K562 (cell line): Measurements from ENCODE around the gene SEC63. TPM values are rescaled to one million over a fixed set of nuclear protein-coding genes. Genes with fewer than 3 reads are reported as not detected.

Experiments used
- ATAC-seq: fragments of 200-7000 bp; cut with Tn5 transposase; 3 replicates; pipeline ENCODE4 v1.9.1; 2020; ENCODE audit warnings: moderate library complexity
- BruUV-seq: library from RNA; stranded (reverse); fragments of 400-500 nt; replicated peaks from 2 replicates; lab custom pipeline; 2021; lab: Mats Ljungman, UMichigan
- CTCF ChIA-PET: fragments of 300-600 bp; formaldehyde crosslinking; extraction: SDS; loops from one replicate; lab custom pipeline; 2021; ENCODE audit warnings: low intra/inter-chr PET ratio; lab: Yijun Ruan, JAX
- POLR2A ChIA-PET: fragments of 300-600, 350-650 bp; sonication (Branson Sonifier 250); formaldehyde crosslinking; extraction: SDS; loops from one replicate; lab custom pipeline; 2021; ENCODE audit warnings: antibody characterized with exemption, inconsistent platforms; lab: Yijun Ruan, JAX
- DNase-seq, 4 experiments: peaks; one replicate each; pipeline versions ENCODE4 v3.0.0 to v3.0.0-alpha.2; 2011 to 2018; ENCODE audit warnings: low spot score in 3 of 4, mixed read lengths in 3 of 4; ENCODE audit errors: extremely low read depth in 1 of 4
- FAIRE-seq: peaks from 2 replicates; lab custom pipeline; 2011; peaks lifted over from hg19 to GRCh38; lab: Jason Lieb, UNC
- H2AFZ ChIP-seq: 2 replicates; pipeline ENCODE4 v1.6.0; 2011; ENCODE audit warnings: low read depth, low read length, control low read depth, inconsistent platforms
- H3K27ac ChIP-seq: fragments of 200-600 bp; 3 replicates; pipeline ENCODE4 v1.8.0; 2011; ENCODE audit warnings: low read depth, mild to moderate bottlenecking, control low read depth, inconsistent platforms, low read length, moderate library complexity, mixed read lengths; ENCODE audit errors: extremely low read depth
- H3K27me3 ChIP-seq, 2 experiments: fragments of 300-600 bp in 1 of 2; 2 replicates in 1 of 2; 3 replicates in 1 of 2; pipeline versions ENCODE4 v1.6.0 to v1.8.0; 2011; ENCODE audit warnings: inconsistent platforms in 2 of 2, low read length in 2 of 2, mild to moderate bottlenecking in 1 of 2, mixed read lengths in 1 of 2, moderate library complexity in 1 of 2; ENCODE audit not compliant: control insufficient read depth in 2 of 2, insufficient read depth in 2 of 2
- H3K36me3 ChIP-seq: fragments of 300-600 bp; 3 replicates; pipeline ENCODE4 v1.8.0; 2011; ENCODE audit warnings: mild to moderate bottlenecking, low read length, inconsistent platforms; ENCODE audit not compliant: control insufficient read depth, insufficient read depth
- H3K4me1 ChIP-seq, 2 experiments: fragments of 200-600 bp in 1 of 2; replicated peaks in 1 of 2; 2 replicates in 1 of 2; 3 replicates in 1 of 2; pipeline versions ENCODE4 v1.5.1 to v1.8.0; 2011; ENCODE audit warnings: inconsistent platforms in 2 of 2, low read length in 2 of 2, mild to moderate bottlenecking in 1 of 2, mixed read lengths in 1 of 2, moderate library complexity in 1 of 2; ENCODE audit not compliant: control insufficient read depth in 2 of 2, insufficient read depth in 2 of 2
- H3K4me2 ChIP-seq: 2 replicates; pipeline ENCODE4 v1.6.1; 2011; ENCODE audit warnings: low read length, control low read depth, inconsistent platforms, mixed read lengths; ENCODE audit not compliant: insufficient read depth
- H3K4me3 ChIP-seq: fragments of 200-600 bp; sonication (generic), shearing (Covaris generic); 2 replicates; pipeline ENCODE4 v1.5.1; 2016; ENCODE audit warnings: control low read depth, inconsistent platforms
- H3K79me2 ChIP-seq: fragments of 200-600 bp; 3 replicates; pipeline ENCODE4 v1.8.0; 2011; ENCODE audit warnings: low read length, inconsistent platforms; ENCODE audit not compliant: control insufficient read depth, insufficient read depth
- H3K9ac ChIP-seq, 2 experiments: 2 replicates each; pipeline versions ENCODE4 v1.6.0 to v1.6.1; 2011; ENCODE audit warnings: low read depth in 2 of 2, low read length in 2 of 2, control low read depth in 1 of 2, inconsistent platforms in 1 of 2, mild to moderate bottlenecking in 1 of 2, mixed read lengths in 1 of 2; ENCODE audit not compliant: insufficient read depth in 1 of 2
- H3K9me1 ChIP-seq: one replicate; pipeline ENCODE4 v1.6.0; 2011; ENCODE audit warnings: inconsistent platforms, mild to moderate bottlenecking, low read length, moderate library complexity; ENCODE audit not compliant: control insufficient read depth, insufficient read depth
- H3K9me3 ChIP-seq: replicated peaks from 2 replicates; pipeline ENCODE4 v1.5.1; 2011; ENCODE audit warnings: low read depth, low read length, inconsistent platforms; ENCODE audit not compliant: control insufficient read depth, insufficient read depth
- H4K20me1 ChIP-seq: replicated peaks from 2 replicates; pipeline ENCODE4 v1.6.1; 2011; ENCODE audit warnings: low read length, inconsistent platforms, mixed read lengths; ENCODE audit not compliant: control insufficient read depth, insufficient read depth
- TARDBP ChIP-seq: fragments of 450-650 bp; IDR thresholded peaks from 2 replicates; pipeline ENCODE4 v1.6.1; 2016
- WGBS: fragments of 100-300 bp; shearing (Covaris generic); methylation state at CpG from one replicate; pipeline ENCODE4 v1.1.6; 2016; ENCODE audit warnings: low coverage, mixed read lengths; ENCODE audit not compliant: insufficient coverage; ENCODE audit errors: missing lambda C conversion rate; 5-methylcytosine and 5-hydroxymethylcytosine counted together
- in situ Hi-C: fragments of 300-500 bp; cut with MboI; formaldehyde crosslinking; loops from 4 replicates; pipeline ENCODE4 v1.15.0; 2018; ENCODE audit warnings: inconsistent platforms, mixed read lengths
- intact Hi-C: fragments of 100-400 bp; cut with micrococcal nuclease; formaldehyde crosslinking; loops from 2 replicates; pipeline ENCODE4 v1.14.2; 2022
- polyA plus RNA-seq, 8 experiments: library from polyadenylated mRNA; depleted of rRNA in 4 of 8; stranded (reverse) in 5 of 8; unstranded in 3 of 8; fragments of >200 nt; fragmentation: Nextera tagmentation in 2 of 8; fragmentation: Illumina TruSeq in 1 of 8; extraction: Ambion mirVana in 2 of 8; extraction: Trizol in 1 of 8; gene quantifications; 2 replicates each; pipeline versions ENCODE4 v1.2.1 to v1.2.3, GENCODE V29; 2011 to 2014; ENCODE audit warnings: inconsistent platforms in 1 of 8, missing spikeins in 1 of 8
- total RNA-seq, 7 experiments: library from RNA; depleted of rRNA in 6 of 7; stranded (reverse); fragments of >200 nt in 6 of 7; fragmentation: Illumina TruSeq in 2 of 7; extraction: Trizol in 2 of 7; gene quantifications; 2 replicates each; pipeline versions ENCODE4 v1.2.1 to v1.2.3, GENCODE V29; 2011 to 2021; ENCODE audit warnings: low replicate concordance in 1 of 7
- TF ChIP-seq, protein P1 (sequence below), 2 experiments: fragments of 450-650 bp in 1 of 2; sonication (generic) in 1 of 2; formaldehyde crosslinking in 1 of 2; IDR thresholded peaks; 2 replicates each; pipeline versions ENCODE4 v1.7.1 to v1.9.0; 2016 to 2022; ENCODE audit warnings: inconsistent platforms in 1 of 2, mild to moderate bottlenecking in 1 of 2, missing genetic modification reagents in 1 of 2

SEC63 gene
- total and polyA plus RNA-seq, 9 of the 15 experiments (the other 6 are each of a cell fraction or from before 2014, with no cell fraction given), result 13.8 to 74.6 (median 28.4) TPM

DNA sequence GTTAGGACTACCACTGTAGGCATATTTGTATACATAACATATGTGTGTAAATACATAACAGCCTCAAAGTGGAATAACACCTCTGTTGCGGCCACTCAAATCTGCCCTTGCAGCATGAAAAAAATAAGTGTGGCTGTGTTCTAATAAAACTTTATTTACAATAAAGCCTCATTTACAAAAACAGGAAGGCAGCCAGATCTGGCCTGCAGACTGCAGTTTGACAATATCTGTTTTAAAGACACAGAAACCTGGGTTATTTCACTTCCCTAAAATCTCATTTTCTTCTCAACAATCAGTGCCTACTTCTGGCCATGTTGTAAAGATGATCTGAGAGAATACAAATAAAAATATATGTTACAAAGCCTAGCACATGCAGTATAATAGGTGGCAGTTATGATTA, 80.0 kb downstream of the SEC63 start:
- Histone ChIP-seq H3K4me3 (no peak overlapping the region), H3K27ac (no peak overlapping the region), H2AFZ (no peak overlapping the region), H3K36me3 (peaks cover 70% of the 10 kb centered on the region), H3K9me1 (no peaks in the 10 kb centered on the region)
- in situ Hi-C loops, result no loop called here
- FAIRE-seq, result no peak
- BruUV-seq, result no TSS peak
- intact Hi-C loops, result no loop called here
- TF ChIP-seq TARDBP, result no peak
- TF ChIP-seq, protein P1, sequence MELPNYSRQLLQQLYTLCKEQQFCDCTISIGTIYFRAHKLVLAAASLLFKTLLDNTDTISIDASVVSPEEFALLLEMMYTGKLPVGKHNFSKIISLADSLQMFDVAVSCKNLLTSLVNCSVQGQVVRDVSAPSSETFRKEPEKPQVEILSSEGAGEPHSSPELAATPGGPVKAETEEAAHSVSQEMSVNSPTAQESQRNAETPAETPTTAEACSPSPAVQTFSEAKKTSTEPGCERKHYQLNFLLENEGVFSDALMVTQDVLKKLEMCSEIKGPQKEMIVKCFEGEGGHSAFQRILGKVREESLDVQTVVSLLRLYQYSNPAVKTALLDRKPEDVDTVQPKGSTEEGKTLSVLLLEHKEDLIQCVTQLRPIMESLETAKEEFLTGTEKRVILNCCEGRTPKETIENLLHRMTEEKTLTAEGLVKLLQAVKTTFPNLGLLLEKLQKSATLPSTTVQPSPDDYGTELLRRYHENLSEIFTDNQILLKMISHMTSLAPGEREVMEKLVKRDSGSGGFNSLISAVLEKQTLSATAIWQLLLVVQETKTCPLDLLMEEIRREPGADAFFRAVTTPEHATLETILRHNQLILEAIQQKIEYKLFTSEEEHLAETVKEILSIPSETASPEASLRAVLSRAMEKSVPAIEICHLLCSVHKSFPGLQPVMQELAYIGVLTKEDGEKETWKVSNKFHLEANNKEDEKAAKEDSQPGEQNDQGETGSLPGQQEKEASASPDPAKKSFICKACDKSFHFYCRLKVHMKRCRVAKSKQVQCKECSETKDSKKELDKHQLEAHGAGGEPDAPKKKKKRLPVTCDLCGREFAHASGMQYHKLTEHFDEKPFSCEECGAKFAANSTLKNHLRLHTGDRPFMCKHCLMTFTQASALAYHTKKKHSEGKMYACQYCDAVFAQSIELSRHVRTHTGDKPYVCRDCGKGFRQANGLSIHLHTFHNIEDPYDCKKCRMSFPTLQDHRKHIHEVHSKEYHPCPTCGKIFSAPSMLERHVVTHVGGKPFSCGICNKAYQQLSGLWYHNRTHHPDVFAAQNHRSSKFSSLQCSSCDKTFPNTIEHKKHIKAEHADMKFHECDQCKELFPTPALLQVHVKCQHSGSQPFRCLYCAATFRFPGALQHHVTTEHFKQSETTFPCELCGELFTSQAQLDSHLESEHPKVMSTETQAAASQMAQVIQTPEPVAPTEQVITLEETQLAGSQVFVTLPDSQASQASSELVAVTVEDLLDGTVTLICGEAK (IDR thresholded peaks at IDR 0.05), result peak; percentile 94
- TF ChIP-seq, protein P1 (CRISPR knock-in tag; IDR thresholded peaks at IDR 0.05), result peak; percentile 90
- TF ChIP-seq, all 486 proteins: peak for 1
- H3K9me3 ChIP-seq, result no peaks in the 10 kb centered on the region
- H3K4me1 ChIP-seq, result no peaks in the 10 kb centered on the region
- ChIA-PET POLR2A (no interaction called here), CTCF (no interaction called here)
- H3K9ac ChIP-seq, result no peak overlapping the region
- ATAC-seq (no peak), DNase-seq (no peak)
- H3K79me2 ChIP-seq, result no peaks in the 10 kb centered on the region
- no peaks in the 10 kb centered on the region for H3K27me3 ChIP-seq
- H4K20me1 ChIP-seq, result no peaks in the 10 kb centered on the region
- 100% methylated on average over 1 of the region's 1 CpG for WGBS
- no peak overlapping the region for H3K4me2 ChIP-seq
